Stomach (tissue), 9 donors: ENCODE results near the gene SKI. TPM values are rescaled to one million over a fixed set of nuclear protein-coding genes. Genes with fewer than 3 reads are reported as not detected.

Source experiments
- DNase-seq, 2 donors: peaks; one replicate each; pipeline versions ENCODE4 v3.0.0 to v3.0.0-alpha.2; 2013 to 2019
- H3K27ac ChIP-seq, 5 donors: fragments of 200-600 bp in 4 of 5; sonication (generic) in 4 of 5; one replicate each; pipeline ENCODE4 v1.5.1; 2013 to 2019; ENCODE audit warnings: mild to moderate bottlenecking in 1 of 5, moderate library complexity in 1 of 5
- H3K27me3 ChIP-seq, 3 donors: fragments of 200-600 bp; sonication (generic); one replicate each; pipeline ENCODE4 v1.5.1; 2017 to 2019; ENCODE audit warnings: mixed run types in 1 of 3
- H3K36me3 ChIP-seq, 4 donors: fragments of 200-600 bp; sonication (generic); 1 replicate in 3 of 4; 2 replicates in 1 of 4; pipeline ENCODE4 v1.5.1; 2016 to 2019
- H3K4me1 ChIP-seq, 4 donors: fragments of 200-600 bp; sonication (generic); one replicate each; pipeline ENCODE4 v1.5.1; 2016 to 2019
- H3K4me3 ChIP-seq, 4 donors: fragments of 200-600 bp; sonication (generic) in 3 of 4; one replicate each; pipeline ENCODE4 v1.5.1; 2016 to 2019; ENCODE audit warnings: mild to moderate bottlenecking in 1 of 4
- H3K9me3 ChIP-seq, 4 donors: fragments of 200-600 bp; sonication (generic); one replicate each; pipeline ENCODE4 v1.5.1; 2016 to 2019
- CTCF ChIP-seq, 7 experiments: fragments of 450-650 bp in 4 of 7; fragments of 200-600 bp in 3 of 7; sonication (generic) in 3 of 7; IDR thresholded peaks; one replicate each; pipeline ENCODE4 v1.5.1; 2016 to 2019; ENCODE audit warnings: antibody characterized with exemption in 7 of 7, control low read depth in 2 of 7, mild to moderate bottlenecking in 1 of 7
- EP300 ChIP-seq: sonication (generic); formaldehyde crosslinking; IDR thresholded peaks from one replicate; pipeline ENCODE4 v1.6.1; 2017; ENCODE audit warnings: antibody characterized with exemption
- POLR2A ChIP-seq, 4 donors: fragments of 450-650 bp; IDR thresholded peaks; one replicate each; pipeline ENCODE4 v1.6.1; 2016; ENCODE audit warnings: antibody characterized with exemption in 4 of 4, control low read depth in 2 of 4, mild to moderate bottlenecking in 1 of 4, moderate library complexity in 1 of 4
- POLR2AphosphoS5 ChIP-seq, 3 donors: sonication (generic); formaldehyde crosslinking; IDR thresholded peaks; one replicate each; pipeline ENCODE4 v1.6.1; 2016; ENCODE audit warnings: antibody characterized with exemption in 3 of 3
- WGBS, 5 donors: extraction: QIAGEN DNeasy Blood & Tissue Kit in 3 of 5; methylation state at CpG; one replicate each; pipeline versions ENCODE4 v1.1.5 to v1.1.7; 2013 to 2018; 5-methylcytosine and 5-hydroxymethylcytosine counted together
- intact Hi-C: fragments of 100-400 bp; cut with DNase I; formaldehyde crosslinking; loops from one replicate; pipeline ENCODE4 v1.15.1; 2023; ENCODE audit warnings: low total_unique reads
- polyA plus RNA-seq, 3 donors: library from polyadenylated mRNA; stranded (reverse); fragments of 200-250 nt; gene quantifications; one replicate each; pipeline ENCODE4 v1.2.3, GENCODE V29; 2013
- total RNA-seq, 5 donors: library from RNA; depleted of rRNA; stranded (reverse); fragments of >200 nt; gene quantifications; one replicate each; pipeline versions ENCODE4 v1.1.0 to v1.2.3, GENCODE V29; 2014 to 2016
- donor health status: healthy with polysubstance abuse.
- donor health status: Bipolar disorder and iron deficiency.
- donor health status: healthy.

The SKI gene
- total and polyA plus RNA-seq, 8 donors = 7.4 to 84.0 (median 21.0) TPM

DNA sequence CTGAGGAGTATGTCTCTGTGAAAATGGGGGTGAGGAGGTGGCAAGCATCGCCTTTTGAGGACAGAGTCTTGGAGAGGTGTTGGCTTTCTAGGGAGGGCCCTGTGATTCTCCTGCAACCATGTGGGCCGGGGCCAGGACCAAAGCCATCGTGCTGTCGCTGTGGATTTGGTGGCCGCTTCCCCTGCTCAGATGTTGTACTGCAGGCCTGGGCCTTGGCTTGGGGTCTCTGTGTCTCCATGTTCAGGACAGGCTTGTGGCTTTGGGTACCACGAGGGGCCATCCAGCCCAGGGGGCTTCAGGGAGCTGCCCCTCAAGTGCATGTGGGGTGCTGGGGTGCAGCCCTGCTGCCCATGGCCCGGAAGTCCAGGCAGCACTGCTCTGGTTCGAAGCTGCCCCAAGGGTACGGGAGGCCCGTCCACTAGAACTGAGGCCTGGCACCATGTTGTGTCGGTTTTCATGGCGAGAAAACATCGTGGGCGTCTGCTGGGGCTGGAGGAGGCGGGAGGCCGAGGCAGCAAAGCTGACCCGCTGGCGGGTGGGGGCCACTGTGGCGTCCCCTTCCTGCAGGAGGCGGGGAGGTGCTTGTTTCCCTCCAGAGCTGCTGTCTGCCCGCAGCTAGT is 55.4 kb downstream of the SKI start:
- 82 to 93% (median 89%) methylated on average over 12 to 21 of the region's 21 CpGs for WGBS, 5 donors
- Histone ChIP-seq H3K4me1 (peaks cover 43 to 76% (median 61%) of the 10 kb centered on the region in 4 donors), H3K27me3 (no peaks in the 10 kb centered on the region), H3K27ac (peak overlapping the region in 2 of 5 donors; percentile 47 to 66), H3K36me3 (no peaks in the 10 kb centered on the region), H3K4me3 (no peak overlapping the region), H3K9me3 (no peaks in the 10 kb centered on the region)
- intact Hi-C loops = no loop called here
- no peak for DNase-seq
- TF ChIP-seq POLR2AphosphoS5 (IDR thresholded peaks at IDR 0.05) (no peak), POLR2A (IDR thresholded peaks at IDR 0.05) (no peak), CTCF (IDR thresholded peaks at IDR 0.05) (no peak), EP300 (no peak)

- Histone ChIP-seq H3K4me1 (peaks cover 43 to 76% (median 62%) of the 10 kb centered on the region in 4 donors), H3K27me3 (no peaks in the 10 kb centered on the region), H3K36me3 (no peaks in the 10 kb centered on the region), H3K27ac (peak overlapping the region in 3 of 5 donors; percentile 20 to 66 (median 47)), H3K4me3 (no peak overlapping the region), H3K9me3 (no peaks in the 10 kb centered on the region)
- TF ChIP-seq EP300 (no peak), POLR2AphosphoS5 (IDR thresholded peaks at IDR 0.05) (no peak), CTCF (IDR thresholded peaks at IDR 0.05) (no peak), POLR2A (IDR thresholded peaks at IDR 0.05) (no peak)
- intact Hi-C loops = no loop called here
- 68 to 85% (median 77%) methylated on average over 11 to 27 of the region's 27 CpGs for WGBS, 5 donors
- no peak for DNase-seq
Observed at GRCh38 chr1:2283991-2284895, 56.1 kb downstream of the SKI start.

GRCh38 chr1:2284932-2285331 is 56.8 kb downstream of the SKI start:
- intact Hi-C loops = no loop called here
- Histone ChIP-seq H3K9me3 (no peaks in the 10 kb centered on the region), H3K27ac (peak overlapping the region in 3 of 5 donors; percentile 15 to 66 (median 20)), H3K36me3 (no peaks in the 10 kb centered on the region), H3K4me1 (peaks cover 43 to 76% (median 62%) of the 10 kb centered on the region in 4 donors), H3K4me3 (no peak overlapping the region), H3K27me3 (no peaks in the 10 kb centered on the region)
- 90 to 95% (median 93%) methylated on average over 9 of the region's 9 CpGs for WGBS, 5 donors
- no peak for TF ChIP-seq CTCF (IDR thresholded peaks at IDR 0.05)
- no peak for TF ChIP-seq POLR2A (IDR thresholded peaks at IDR 0.05)
- TF ChIP-seq EP300 = no peak
- TF ChIP-seq POLR2AphosphoS5 (IDR thresholded peaks at IDR 0.05) = no peak
- no peak for DNase-seq

DNA sequence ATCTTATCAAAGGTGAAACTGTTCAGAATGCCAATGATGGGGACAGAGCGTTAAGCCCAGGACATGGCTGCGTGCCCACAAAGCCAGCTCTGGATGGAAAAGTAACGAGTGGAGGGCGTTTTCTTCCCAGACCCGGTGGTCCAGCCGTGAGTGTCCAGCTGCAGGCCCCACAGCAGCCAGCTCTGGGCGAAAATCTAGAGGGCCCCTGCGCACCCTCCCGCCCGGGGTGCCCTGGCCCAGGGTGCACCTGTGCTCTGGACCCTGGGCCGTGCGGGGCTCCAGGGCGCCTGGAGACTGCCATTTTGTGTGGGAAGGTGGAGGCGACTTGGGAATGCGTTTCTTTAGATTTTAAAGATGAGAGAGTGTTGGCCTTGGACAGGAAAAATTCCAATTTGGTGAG is 58.8 kb downstream of the SKI start:
- H3K27me3 ChIP-seq = no peaks in the 10 kb centered on the region
- intact Hi-C loops = no loop called here
- no peak overlapping the region for H3K4me3 ChIP-seq
- 69 to 86% (median 79%) methylated on average over 10 to 15 of the region's 15 CpGs for WGBS, 5 donors
- H3K9me3 ChIP-seq = no peaks in the 10 kb centered on the region
- no peaks in the 10 kb centered on the region for H3K36me3 ChIP-seq
- no peak for TF ChIP-seq EP300
- TF ChIP-seq POLR2AphosphoS5 (IDR thresholded peaks at IDR 0.05) = no peak
- no peak for TF ChIP-seq CTCF (IDR thresholded peaks at IDR 0.05)
- TF ChIP-seq POLR2A (IDR thresholded peaks at IDR 0.05) = no peak
- H3K4me1 ChIP-seq = peaks cover 57 to 92% (median 77%) of the 10 kb centered on the region in 4 donors
- DNase-seq = peak in 1 of 2 donors; percentile 45
- H3K27ac ChIP-seq = peak overlapping the region in 1 of 5 donors; percentile 25
